A673 (cell line): ENCODE measurements around the gene JOSD2.

Experiments
- EZH2 ChIP-seq: fragments of 200-600 bp; sonication (generic); IDR thresholded peaks from 2 replicates; pipeline ENCODE4 v1.6.1; 2017; ENCODE audit warnings: borderline replicate concordance, low read depth, mild to moderate bottlenecking, mixed read lengths, antibody characterized with exemption, low read length; ENCODE audit not compliant: poor library complexity, severe bottlenecking
- TF ChIP-seq, protein P1 (sequence below): fragments of 300-800, 200-600 bp; sonication (generic); conservative IDR thresholded peaks from 2 replicates; pipeline ENCODE4 v1.5.1; 2017; ENCODE audit warnings: low read depth, mild to moderate bottlenecking, antibody characterized with exemption, low read length, moderate library complexity, mixed read lengths

DNA sequence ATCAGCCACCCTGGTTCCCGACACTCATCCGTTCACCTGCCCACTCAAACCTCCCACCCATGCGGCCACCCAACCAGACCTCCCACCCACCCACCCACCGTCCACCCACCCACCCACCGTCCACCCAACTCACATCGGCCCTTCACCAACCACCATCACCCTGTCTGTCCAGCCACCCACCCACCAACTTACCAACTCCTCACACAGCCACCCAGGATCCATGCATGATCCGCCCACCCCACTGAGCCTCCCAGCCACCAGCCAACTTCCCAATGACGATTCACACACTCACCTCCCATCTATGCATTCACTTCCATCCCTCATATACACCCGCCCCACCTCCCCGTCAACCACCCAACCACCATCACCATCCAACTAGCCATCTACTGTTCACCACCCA lies 4.3 kb downstream of the JOSD2 start:
- TF ChIP-seq, protein P1, sequence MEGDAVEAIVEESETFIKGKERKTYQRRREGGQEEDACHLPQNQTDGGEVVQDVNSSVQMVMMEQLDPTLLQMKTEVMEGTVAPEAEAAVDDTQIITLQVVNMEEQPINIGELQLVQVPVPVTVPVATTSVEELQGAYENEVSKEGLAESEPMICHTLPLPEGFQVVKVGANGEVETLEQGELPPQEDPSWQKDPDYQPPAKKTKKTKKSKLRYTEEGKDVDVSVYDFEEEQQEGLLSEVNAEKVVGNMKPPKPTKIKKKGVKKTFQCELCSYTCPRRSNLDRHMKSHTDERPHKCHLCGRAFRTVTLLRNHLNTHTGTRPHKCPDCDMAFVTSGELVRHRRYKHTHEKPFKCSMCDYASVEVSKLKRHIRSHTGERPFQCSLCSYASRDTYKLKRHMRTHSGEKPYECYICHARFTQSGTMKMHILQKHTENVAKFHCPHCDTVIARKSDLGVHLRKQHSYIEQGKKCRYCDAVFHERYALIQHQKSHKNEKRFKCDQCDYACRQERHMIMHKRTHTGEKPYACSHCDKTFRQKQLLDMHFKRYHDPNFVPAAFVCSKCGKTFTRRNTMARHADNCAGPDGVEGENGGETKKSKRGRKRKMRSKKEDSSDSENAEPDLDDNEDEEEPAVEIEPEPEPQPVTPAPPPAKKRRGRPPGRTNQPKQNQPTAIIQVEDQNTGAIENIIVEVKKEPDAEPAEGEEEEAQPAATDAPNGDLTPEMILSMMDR, result no peak
- TF ChIP-seq EZH2, result no peak
